Astrocyte of the spinal cord (primary cell): ENCODE measurements around the gene ADIPOR2.
A peak's percentile ranks its signal among the peaks of the same experiment; 100 is the strongest.

Experiments used
- DNase-seq: peaks from one replicate; pipeline ENCODE4 v3.0.0; 2011; ENCODE audit warnings: low read depth, low spot score
- H3K4me3 ChIP-seq: 2 replicates; pipeline ENCODE4 v1.5.1; 2011; ENCODE audit warnings: low read depth, mild to moderate bottlenecking, low read length, moderate library complexity
- CTCF ChIP-seq: IDR thresholded peaks from 2 replicates; pipeline ENCODE4 v1.5.1; 2012; ENCODE audit warnings: low read depth, mild to moderate bottlenecking, low read length, inconsistent platforms
- in situ Hi-C: cut with HindIII; loops from 2 replicates; pipeline ENCODE4 v1.10.0; 2017; ENCODE audit warnings: low sequenced_read_pairs

Gene ADIPOR2

GRCh38 chr12:1799051-1799881, 108.4 kb downstream of the ADIPOR2 start:
- in situ Hi-C loops, result no loop called here
- no peak for DNase-seq
- no peak for TF ChIP-seq CTCF
- no peak overlapping the region for H3K4me3 ChIP-seq

- no peak overlapping the region for H3K4me3 ChIP-seq
- in situ Hi-C loops, result no loop called here
- TF ChIP-seq CTCF, result no peak
- no peak for DNase-seq
These were observed 109.1 kb downstream of the ADIPOR2 start for GRCh38 chr12:1799882-1800400.

GRCh38 chr12:1800401-1801302, 109.8 kb downstream of the ADIPOR2 start:
- in situ Hi-C loops, result no loop called here
- H3K4me3 ChIP-seq, result no peak overlapping the region
- TF ChIP-seq CTCF, result peak; percentile 26
- DNase-seq, result no peak

GRCh38 chr12:1801303-1801975, 110.6 kb downstream of the ADIPOR2 start:
- TF ChIP-seq CTCF, result no peak
- DNase-seq, result no peak
- in situ Hi-C loops, result no loop called here
- H3K4me3 ChIP-seq, result no peak overlapping the region

- TF ChIP-seq CTCF, result no peak
- in situ Hi-C loops, result no loop called here
- H3K4me3 ChIP-seq, result no peak overlapping the region
- DNase-seq, result no peak
These were observed 112.9 kb downstream of the ADIPOR2 start for GRCh38 chr12:1803736-1804135.
